H1 (cell line): ENCODE data around the gene HOXC5. TPM values are rescaled to one million over a fixed set of nuclear protein-coding genes. Genes with fewer than 3 reads are reported as not detected.
"Not testable (repeated sequence)": the region's sequence is repeated elsewhere in the genome, so short reads cannot be mapped to it uniquely, and the experiment has no call there.

Source experiments
- CTCF ChIA-PET: fragments of 300-600 bp; sonication (Branson Sonifier 250); formaldehyde crosslinking; loops from one replicate; lab custom pipeline; 2021; ENCODE audit not compliant: partially characterized antibody; lab: Charles Lee
- POLR2A ChIA-PET: fragments of 300-600 bp; sonication (Branson Sonifier 250); formaldehyde crosslinking; loops from one replicate; lab custom pipeline; 2021; ENCODE audit warnings: inconsistent platforms; ENCODE audit not compliant: partially characterized antibody; lab: Charles Lee
- DNase-seq, 2 experiments: peaks; one replicate each; pipeline versions ENCODE4 v3.0.0 to v3.0.0-alpha.2; 2010 to 2022; ENCODE audit warnings: low spot score in 2 of 2, low read depth in 1 of 2, mixed read lengths in 1 of 2
- FAIRE-seq: peaks from 2 replicates; lab custom pipeline; 2011; peaks lifted over from hg19 to GRCh38; lab: Jason Lieb, UNC
- H2AFZ ChIP-seq: 2 replicates; pipeline ENCODE4 v1.8.1; 2012; ENCODE audit warnings: low read length, inconsistent platforms
- H2AK5ac ChIP-seq: 2 replicates; pipeline ENCODE4 v1.6.1; 2013; ENCODE audit warnings: low read depth, low read length
- H2BK120ac ChIP-seq: replicated peaks from 2 replicates; pipeline ENCODE3; 2013; ENCODE audit warnings: low read depth, low read length, inconsistent platforms
- H2BK12ac ChIP-seq: 2 replicates; pipeline ENCODE4 v1.6.1; 2013; ENCODE audit warnings: low read depth, low read length
- H2BK15ac ChIP-seq: 2 replicates; pipeline ENCODE4 v1.6.1; 2013; ENCODE audit warnings: low read length
- H2BK20ac ChIP-seq: 2 replicates; pipeline ENCODE4 v1.6.1; 2013; ENCODE audit warnings: low read length
- H2BK5ac ChIP-seq: 2 replicates; pipeline ENCODE4 v1.6.1; 2013; ENCODE audit warnings: low read depth, low read length
- H3K14ac ChIP-seq: 2 replicates; pipeline ENCODE4 v1.6.1; 2013; ENCODE audit warnings: inconsistent platforms; ENCODE audit not compliant: insufficient read length
- H3K18ac ChIP-seq: 2 replicates; pipeline ENCODE4 v1.6.1; 2013; ENCODE audit warnings: low read length; ENCODE audit errors: extremely low read depth
- H3K23ac ChIP-seq: 2 replicates; pipeline ENCODE4 v1.6.1; 2013; ENCODE audit warnings: inconsistent platforms; ENCODE audit not compliant: insufficient read length
- H3K23me2 ChIP-seq: 2 replicates; pipeline ENCODE4 v1.6.1; 2013; ENCODE audit warnings: low read depth, low read length
- H3K27ac ChIP-seq: 2 replicates; pipeline ENCODE4 v1.6.1; 2011; ENCODE audit warnings: low read depth, low read length, inconsistent platforms
- H3K27me3 ChIP-seq, 4 experiments: replicated peaks in 1 of 4; 1 replicate in 1 of 4; 2 replicates in 3 of 4; pipeline versions ENCODE4 v1.6.1 to v1.8.1; 2011 to 2013; ENCODE audit warnings: low read length in 3 of 4, mild to moderate bottlenecking in 3 of 4, inconsistent platforms in 2 of 4, mixed read lengths in 2 of 4, moderate library complexity in 1 of 4; ENCODE audit not compliant: control insufficient read depth in 3 of 4, insufficient read depth in 3 of 4; ENCODE audit errors: extremely low read depth in 1 of 4
- H3K36me3 ChIP-seq, 4 experiments: 2 replicates each; pipeline versions ENCODE4 v1.6.1 to v1.8.1; 2011 to 2013; ENCODE audit warnings: mild to moderate bottlenecking in 4 of 4, low read length in 3 of 4, moderate library complexity in 2 of 4, control low read depth in 1 of 4, inconsistent platforms in 1 of 4; ENCODE audit not compliant: insufficient read depth in 4 of 4, control insufficient read depth in 2 of 4
- H3K4ac ChIP-seq: replicated peaks from 2 replicates; pipeline ENCODE3; 2013; ENCODE audit warnings: low read length, low read depth, mixed read lengths, inconsistent platforms; ENCODE audit not compliant: insufficient read length
- H3K4me1 ChIP-seq, 4 experiments: replicated peaks in 1 of 4; 1 replicate in 1 of 4; 2 replicates in 3 of 4; pipeline versions ENCODE4 v1.6.1 to v1.8.1; 2011 to 2013; ENCODE audit warnings: low read length in 3 of 4, inconsistent platforms in 2 of 4, mixed read lengths in 1 of 4; ENCODE audit not compliant: insufficient read depth in 4 of 4, control insufficient read depth in 3 of 4
- H3K4me2 ChIP-seq, 2 experiments: 2 replicates each; pipeline versions ENCODE4 v1.6.1 to v1.8.1; 2011 to 2013; ENCODE audit warnings: low read depth in 2 of 2, low read length in 2 of 2, control low read depth in 1 of 2, inconsistent platforms in 1 of 2, mild to moderate bottlenecking in 1 of 2; ENCODE audit not compliant: insufficient read depth in 1 of 2
- H3K4me3 ChIP-seq, 4 experiments: fragments of 200-600, 300-600 bp in 1 of 4; sonication (generic), shearing (Covaris generic), sonication (Bioruptor Twin) in 1 of 4; 2 replicates each; pipeline versions ENCODE4 v1.5.1 to v1.8.1; 2011 to 2016; ENCODE audit warnings: low read length in 4 of 4, low read depth in 3 of 4, control low read depth in 2 of 4, inconsistent platforms in 2 of 4, mild to moderate bottlenecking in 2 of 4, mixed read lengths in 1 of 4, moderate library complexity in 1 of 4; ENCODE audit not compliant: insufficient read depth in 2 of 4; ENCODE audit errors: extremely low read depth in 1 of 4
- H3K56ac ChIP-seq: replicated peaks from 2 replicates; pipeline ENCODE3; 2013; ENCODE audit warnings: low read depth, mild to moderate bottlenecking, mixed read lengths, low read length, inconsistent platforms; ENCODE audit not compliant: insufficient read length
- H3K79me1 ChIP-seq: 2 replicates; pipeline ENCODE4 v1.6.1; 2013; ENCODE audit warnings: low read depth, low read length, control low read depth
- H3K79me2 ChIP-seq, 2 experiments: 2 replicates each; pipeline versions ENCODE4 v1.6.1 to v1.8.1; 2012 to 2013; ENCODE audit warnings: low read length in 2 of 2, mild to moderate bottlenecking in 2 of 2, inconsistent platforms in 1 of 2; ENCODE audit not compliant: insufficient read depth in 2 of 2, control insufficient read depth in 1 of 2
- H3K9ac ChIP-seq, 4 experiments: replicated peaks in 1 of 4; 1 replicate in 1 of 4; 2 replicates in 3 of 4; pipeline versions ENCODE4 v1.6.1 to v1.8.1; 2011 to 2013; ENCODE audit warnings: low read depth in 3 of 4, low read length in 3 of 4, control low read depth in 2 of 4, mild to moderate bottlenecking in 2 of 4, moderate library complexity in 2 of 4, inconsistent platforms in 1 of 4; ENCODE audit errors: extremely low read depth in 1 of 4
- H3K9me3 ChIP-seq, 2 experiments: 2 replicates each; pipeline versions ENCODE4 v1.6.1 to v1.8.1; 2012 to 2013; ENCODE audit warnings: mild to moderate bottlenecking in 2 of 2, moderate library complexity in 2 of 2, control low read depth in 1 of 2, inconsistent platforms in 1 of 2, low read depth in 1 of 2, low read length in 1 of 2, mixed read lengths in 1 of 2; ENCODE audit not compliant: insufficient read depth in 2 of 2
- H4K20me1 ChIP-seq, 2 experiments: replicated peaks in 1 of 2; 2 replicates each; pipeline versions ENCODE3 to v1.8.1; 2011 to 2013; ENCODE audit warnings: inconsistent platforms in 2 of 2, low read length in 2 of 2, mild to moderate bottlenecking in 1 of 2; ENCODE audit not compliant: insufficient read depth in 2 of 2, control insufficient read depth in 1 of 2
- H4K5ac ChIP-seq: 2 replicates; pipeline ENCODE4 v1.6.1; 2013; ENCODE audit warnings: low read length, low read depth, mixed read lengths, inconsistent platforms; ENCODE audit not compliant: insufficient read length
- H4K8ac ChIP-seq: 2 replicates; pipeline ENCODE4 v1.8.0; 2013; ENCODE audit warnings: mild to moderate bottlenecking, moderate library complexity, low read length, inconsistent platforms; ENCODE audit not compliant: insufficient read depth; ENCODE audit errors: extremely low read depth
- H4K91ac ChIP-seq: replicated peaks from 2 replicates; pipeline ENCODE3; 2013; ENCODE audit warnings: low read length, mixed read lengths, inconsistent platforms; ENCODE audit not compliant: insufficient read length
- CBX8 ChIP-seq: fragments of 300-800, 300-1000 bp; sonication (generic); IDR thresholded peaks from 2 replicates; pipeline ENCODE4 v1.7.1; 2016; ENCODE audit warnings: low read depth, low read length, borderline replicate concordance
- EZH2 ChIP-seq: fragments of 200-600 bp; sonication (generic); IDR thresholded peaks from 2 replicates; pipeline ENCODE4 v1.7.1; 2012; ENCODE audit warnings: low read depth, mild to moderate bottlenecking, moderate library complexity, low read length, inconsistent platforms; ENCODE audit not compliant: severe bottlenecking
- RNF2 ChIP-seq: fragments of 200-900, 300-1000 bp; sonication (generic); IDR thresholded peaks from 2 replicates; pipeline ENCODE4 v1.7.1; 2016; ENCODE audit warnings: borderline replicate concordance, low read depth, mild to moderate bottlenecking, antibody characterized with exemption, low read length; ENCODE audit not compliant: poor library complexity, severe bottlenecking; ENCODE audit errors: missing control alignments
- WGBS, 2 experiments: shearing (Covaris generic) in 1 of 2; methylation state at CpG; one replicate each; pipeline versions ENCODE4 v1.1.6 to v1.1.7; 2013 to 2015; ENCODE audit warnings: low lambda C conversion rate in 2 of 2, mixed read lengths in 2 of 2, inconsistent platforms in 1 of 2, low coverage in 1 of 2, missing lambda C conversion rate in 1 of 2; ENCODE audit not compliant: insufficient replicate concordance in 2 of 2, insufficient coverage in 1 of 2, insufficient read length in 1 of 2; ENCODE audit errors: extremely low coverage in 1 of 2, missing lambda C conversion rate in 1 of 2; 5-methylcytosine and 5-hydroxymethylcytosine counted together
- polyA plus RNA-seq, 7 experiments: library from polyadenylated mRNA; depleted of rRNA in 3 of 7; stranded (reverse) in 5 of 7; unstranded in 2 of 7; fragments of >200 nt in 5 of 7; fragments of 200-250 nt in 2 of 7; gene quantifications; 1 replicate in 5 of 7; 2 replicates in 1 of 7; 4 replicates in 1 of 7; pipeline versions ENCODE4 v1.2.1 to v1.2.3, GENCODE V29; 2011 to 2013; ENCODE audit warnings: missing spikeins in 2 of 7, mixed read lengths in 2 of 7
- total RNA-seq: library from RNA; stranded (reverse); fragmentation: NEBNext Ultra II Directional; extraction: Animal tissue kit (Norgen Biotek cat#: 25700); gene quantifications from 2 replicates; pipeline ENCODE4 v1.2.1, GENCODE V29; 2021

Gene HOXC5
- total and polyA plus RNA-seq, 2 of the 8 experiments (the other 6 are each of a cell fraction or from before 2014, with no cell fraction given) = not detected

GRCh38 chr12:54080008-54080924, 47.4 kb downstream of the HOXC5 start:
- TF ChIP-seq EZH2 (peak; percentile 9), RNF2 (peak; percentile 67), CBX8 (peak; percentile 15; the same call in 1 of the 2 replicates)
- not testable (repeated sequence) for H3K4ac ChIP-seq, H3K23me2 ChIP-seq, H3K9me3 ChIP-seq, H3K27ac ChIP-seq, H4K5ac ChIP-seq, H4K20me1 ChIP-seq, H2BK12ac ChIP-seq, H3K79me2 ChIP-seq, H3K9ac ChIP-seq, FAIRE-seq, H3K79me1 ChIP-seq, H3K14ac ChIP-seq, H3K4me3 ChIP-seq, H4K91ac ChIP-seq, H3K4me1 ChIP-seq, H2AFZ ChIP-seq, DNase-seq, H3K4me2 ChIP-seq, H3K18ac ChIP-seq, H3K56ac ChIP-seq, H3K23ac ChIP-seq, H2BK5ac ChIP-seq, H2BK120ac ChIP-seq, H2BK15ac ChIP-seq, H3K36me3 ChIP-seq, H2AK5ac ChIP-seq, H4K8ac ChIP-seq, H2BK20ac ChIP-seq
- POLR2A ChIA-PET = interaction anchor here (1.0 kb wide), 1 partner anchor 107 kb away, joined by 3 read pairs; no protein-coding TSS in a partner anchor
- CTCF ChIA-PET = interaction anchor here (1.2 to 1.8 kb wide), 2 partner anchors 29 to 48 kb away, joined by 3 to 5 read pairs; no protein-coding TSS in a partner anchor
- peaks cover 61 to 89% (median 81%) of the 10 kb centered on the region in 4 experiments for H3K27me3 ChIP-seq
- 10% methylated on average over 19 of the region's 19 CpGs; no CpG with 5 or more reads in 1 of the 2 experiments for WGBS, 2 experiments
